GM10266 (cell line): ENCODE measurements around the gene BBOF1.
"Not testable (repeated sequence)": the region's sequence is repeated elsewhere in the genome, so short reads cannot be mapped to it uniquely, and the experiment has no call there.

Experiments used
- DNase-seq: peaks from one replicate; pipeline ENCODE4 v3.0.0; 2012; ENCODE audit errors: extremely low spot score
- TF ChIP-seq, protein P1 (sequence below): IDR thresholded peaks from 2 replicates; pipeline ENCODE4 v1.5.1; 2012; ENCODE audit warnings: mild to moderate bottlenecking, low read depth; ENCODE audit not compliant: control insufficient read depth, insufficient read depth; ENCODE audit errors: missing control alignments

BBOF1 gene

DNA sequence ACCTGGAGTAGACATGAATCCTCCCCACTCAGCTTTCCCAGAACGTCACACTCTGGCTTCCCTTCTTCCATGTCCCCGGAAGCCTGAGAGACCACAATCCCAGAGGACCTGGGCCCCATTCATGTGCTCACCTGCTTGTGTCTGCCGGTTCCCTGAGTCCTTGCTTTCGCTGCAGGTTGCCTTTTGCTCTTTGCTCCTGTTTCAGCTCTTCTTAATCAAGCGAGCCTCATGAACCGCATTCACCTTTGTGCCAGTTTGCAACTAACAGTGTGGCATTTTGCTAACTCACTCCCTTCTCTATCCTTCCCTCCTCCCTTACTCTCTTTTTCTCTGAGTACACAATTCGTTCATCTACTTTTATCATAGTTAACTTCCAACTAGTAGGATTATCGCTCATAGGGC, 23.2 kb upstream of the BBOF1 start:
- TF ChIP-seq, protein P1, sequence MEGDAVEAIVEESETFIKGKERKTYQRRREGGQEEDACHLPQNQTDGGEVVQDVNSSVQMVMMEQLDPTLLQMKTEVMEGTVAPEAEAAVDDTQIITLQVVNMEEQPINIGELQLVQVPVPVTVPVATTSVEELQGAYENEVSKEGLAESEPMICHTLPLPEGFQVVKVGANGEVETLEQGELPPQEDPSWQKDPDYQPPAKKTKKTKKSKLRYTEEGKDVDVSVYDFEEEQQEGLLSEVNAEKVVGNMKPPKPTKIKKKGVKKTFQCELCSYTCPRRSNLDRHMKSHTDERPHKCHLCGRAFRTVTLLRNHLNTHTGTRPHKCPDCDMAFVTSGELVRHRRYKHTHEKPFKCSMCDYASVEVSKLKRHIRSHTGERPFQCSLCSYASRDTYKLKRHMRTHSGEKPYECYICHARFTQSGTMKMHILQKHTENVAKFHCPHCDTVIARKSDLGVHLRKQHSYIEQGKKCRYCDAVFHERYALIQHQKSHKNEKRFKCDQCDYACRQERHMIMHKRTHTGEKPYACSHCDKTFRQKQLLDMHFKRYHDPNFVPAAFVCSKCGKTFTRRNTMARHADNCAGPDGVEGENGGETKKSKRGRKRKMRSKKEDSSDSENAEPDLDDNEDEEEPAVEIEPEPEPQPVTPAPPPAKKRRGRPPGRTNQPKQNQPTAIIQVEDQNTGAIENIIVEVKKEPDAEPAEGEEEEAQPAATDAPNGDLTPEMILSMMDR = no peak
- DNase-seq = no peak

DNA sequence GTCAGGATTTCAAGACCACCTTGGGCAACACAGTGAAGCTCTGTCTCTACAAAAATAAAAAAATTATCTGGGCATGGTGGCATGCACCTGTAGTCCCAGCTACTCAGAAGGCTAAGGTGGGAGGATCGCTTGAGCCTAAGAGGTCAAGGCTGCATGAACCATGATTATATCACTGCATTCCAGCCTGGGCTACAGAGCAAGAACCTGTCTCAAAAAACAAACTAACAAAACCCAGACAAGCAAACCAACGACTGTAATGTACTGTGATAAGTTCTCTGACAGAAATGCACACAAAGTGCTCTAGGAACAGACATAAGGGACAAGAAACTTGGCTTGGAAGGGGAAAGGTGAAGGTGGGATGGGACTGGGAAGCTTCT, 22.4 kb upstream of the BBOF1 start:
- TF ChIP-seq, protein P1 = no peak
- DNase-seq = no peak

DNA sequence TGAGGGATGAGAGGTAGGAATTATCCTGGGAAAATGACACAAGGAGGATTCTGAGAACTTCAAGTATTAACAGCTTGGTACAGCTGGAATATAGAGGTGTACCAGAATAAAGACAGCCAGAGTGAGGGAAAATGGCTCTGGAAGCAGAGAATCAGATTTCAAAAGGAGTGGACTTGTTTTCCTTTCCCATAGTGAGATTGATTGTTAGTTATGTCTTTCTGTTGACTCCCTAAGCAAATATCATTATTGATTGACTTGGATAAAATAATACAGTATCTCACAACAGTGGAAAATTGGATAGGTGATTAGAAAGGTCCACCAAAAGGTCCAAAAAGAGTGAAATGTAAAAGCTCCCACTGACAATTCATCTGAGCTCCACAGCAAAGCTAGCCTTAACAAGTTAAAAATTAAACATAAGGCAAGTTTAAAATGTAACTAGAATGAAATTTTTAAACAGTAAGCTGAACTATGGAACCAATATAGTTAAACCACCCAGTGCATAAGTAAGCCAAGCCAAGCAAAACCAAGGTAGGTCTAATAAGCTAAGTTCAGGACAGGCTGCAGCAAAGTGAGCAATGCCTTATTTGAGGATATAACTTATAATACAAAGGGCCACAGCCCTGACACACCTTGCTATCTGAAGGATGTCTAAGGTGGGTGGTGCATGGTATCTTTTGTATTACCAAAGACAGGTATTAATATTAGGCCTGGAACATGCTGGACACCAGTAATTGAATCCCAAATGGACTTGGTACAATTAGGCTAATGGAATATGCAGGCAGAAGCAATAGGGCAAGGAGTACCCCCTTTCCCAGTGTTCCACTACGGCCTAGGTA, 21.8 kb upstream of the BBOF1 start:
- no peak for DNase-seq
- TF ChIP-seq, protein P1 = no peak

DNA sequence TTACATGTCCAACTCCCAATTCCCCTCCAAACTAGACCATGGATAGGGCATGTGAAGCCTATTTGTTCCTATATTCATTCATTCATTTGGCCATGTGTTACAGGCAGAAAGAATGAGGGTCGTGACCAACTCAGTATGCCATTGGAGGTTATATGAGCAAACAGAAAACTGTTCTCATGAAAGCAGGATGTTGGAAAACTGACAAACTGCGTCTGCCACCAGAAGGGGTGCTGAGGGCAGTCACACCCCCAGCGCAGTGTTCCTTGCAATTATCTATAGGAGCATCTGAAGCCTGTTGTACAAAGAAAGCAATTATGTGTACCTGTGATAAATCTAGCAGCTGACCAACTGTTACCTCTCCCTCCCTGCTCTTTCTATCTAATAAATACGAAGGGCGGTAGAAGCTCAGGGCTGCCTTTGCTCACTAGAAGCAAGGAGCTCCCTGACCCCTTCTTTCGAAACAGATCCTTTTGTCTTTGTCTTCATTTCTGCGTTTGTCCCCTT, 21.2 kb upstream of the BBOF1 start:
- no peak for DNase-seq
- TF ChIP-seq, protein P1 = no peak

DNA sequence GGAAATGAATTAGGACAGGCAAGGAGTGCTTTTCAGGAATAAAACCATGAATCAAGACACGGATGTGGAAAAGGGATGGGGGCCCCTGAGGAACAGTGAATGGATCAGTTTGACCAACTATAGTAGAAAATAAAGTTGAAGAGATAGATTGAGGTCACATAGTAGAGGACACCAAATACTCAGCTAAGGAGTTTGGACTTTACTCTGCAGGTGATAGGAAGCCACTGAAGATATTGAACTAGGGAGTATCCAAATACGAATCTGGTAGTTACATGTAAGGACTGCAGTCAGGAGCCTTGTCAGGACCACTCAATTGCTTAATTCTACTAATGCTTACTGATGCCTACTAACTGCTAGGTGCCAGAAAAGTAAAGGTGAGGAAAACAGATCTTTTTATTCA, 20.4 kb upstream of the BBOF1 start:
- DNase-seq = no peak
- TF ChIP-seq, protein P1 = no peak

DNA sequence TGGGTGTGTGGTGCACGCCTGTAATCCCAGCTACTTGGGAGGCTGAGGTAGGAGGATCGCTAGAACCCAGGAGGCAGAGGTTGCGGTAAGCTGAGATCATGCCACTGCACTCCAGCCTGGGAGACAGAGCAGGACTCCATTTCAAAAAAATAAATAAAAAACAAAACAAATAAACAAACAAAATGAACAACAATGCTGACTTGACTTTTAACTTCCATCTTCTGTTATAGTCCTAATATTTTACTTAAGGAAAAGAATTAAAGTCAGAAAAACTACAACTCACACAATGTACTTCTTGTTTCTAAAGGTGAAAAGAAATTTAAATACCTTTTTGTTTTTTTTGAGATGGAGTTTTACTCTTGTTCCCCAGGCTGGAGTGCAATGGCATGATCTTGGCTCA, 13.5 kb upstream of the BBOF1 start:
- DNase-seq = not testable (repeated sequence)

DNA sequence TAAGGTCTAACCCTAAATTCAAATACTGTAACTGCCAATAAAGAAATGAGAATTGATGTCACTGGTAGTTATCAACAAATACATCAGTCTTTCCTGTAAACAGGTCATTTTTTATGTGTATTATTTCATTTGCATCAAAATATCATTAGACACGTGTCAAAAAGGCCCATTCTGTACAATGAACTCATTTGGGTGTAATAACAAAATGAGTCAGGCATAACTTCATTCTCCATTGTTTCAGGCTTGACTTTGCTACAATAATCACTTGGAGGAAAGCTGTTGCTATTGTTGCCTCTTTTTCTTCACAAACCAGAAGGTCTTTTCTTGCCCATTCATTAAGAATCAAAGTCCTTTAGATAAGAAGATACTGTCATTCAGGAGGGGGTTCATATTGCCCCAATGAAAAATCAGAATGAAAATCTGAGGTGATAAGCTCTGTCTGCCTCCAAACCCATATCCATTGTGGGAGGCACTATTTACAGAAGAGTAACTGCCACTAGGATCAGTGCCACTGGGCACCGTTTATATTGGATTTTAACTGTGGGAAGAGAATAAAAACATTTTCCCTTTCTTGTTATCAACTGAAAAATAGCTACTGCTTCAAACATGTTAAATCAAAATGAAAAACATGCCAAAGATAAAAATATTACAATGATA, 10.2 kb upstream of the BBOF1 start:
- TF ChIP-seq, protein P1 = no peak
- DNase-seq = no peak
